SW 1271 (cell line): ENCODE results near the gene PYCARD.
"Not testable (repeated sequence)": the region's sequence is repeated elsewhere in the genome, so short reads cannot be mapped to it uniquely, and the experiment has no call there.

Experiments used
- DNase-seq, 2 experiments: peaks; one replicate each; lab custom pipeline; 2025; lab: John Stamatoyannopoulos, UW

The PYCARD gene

DNA sequence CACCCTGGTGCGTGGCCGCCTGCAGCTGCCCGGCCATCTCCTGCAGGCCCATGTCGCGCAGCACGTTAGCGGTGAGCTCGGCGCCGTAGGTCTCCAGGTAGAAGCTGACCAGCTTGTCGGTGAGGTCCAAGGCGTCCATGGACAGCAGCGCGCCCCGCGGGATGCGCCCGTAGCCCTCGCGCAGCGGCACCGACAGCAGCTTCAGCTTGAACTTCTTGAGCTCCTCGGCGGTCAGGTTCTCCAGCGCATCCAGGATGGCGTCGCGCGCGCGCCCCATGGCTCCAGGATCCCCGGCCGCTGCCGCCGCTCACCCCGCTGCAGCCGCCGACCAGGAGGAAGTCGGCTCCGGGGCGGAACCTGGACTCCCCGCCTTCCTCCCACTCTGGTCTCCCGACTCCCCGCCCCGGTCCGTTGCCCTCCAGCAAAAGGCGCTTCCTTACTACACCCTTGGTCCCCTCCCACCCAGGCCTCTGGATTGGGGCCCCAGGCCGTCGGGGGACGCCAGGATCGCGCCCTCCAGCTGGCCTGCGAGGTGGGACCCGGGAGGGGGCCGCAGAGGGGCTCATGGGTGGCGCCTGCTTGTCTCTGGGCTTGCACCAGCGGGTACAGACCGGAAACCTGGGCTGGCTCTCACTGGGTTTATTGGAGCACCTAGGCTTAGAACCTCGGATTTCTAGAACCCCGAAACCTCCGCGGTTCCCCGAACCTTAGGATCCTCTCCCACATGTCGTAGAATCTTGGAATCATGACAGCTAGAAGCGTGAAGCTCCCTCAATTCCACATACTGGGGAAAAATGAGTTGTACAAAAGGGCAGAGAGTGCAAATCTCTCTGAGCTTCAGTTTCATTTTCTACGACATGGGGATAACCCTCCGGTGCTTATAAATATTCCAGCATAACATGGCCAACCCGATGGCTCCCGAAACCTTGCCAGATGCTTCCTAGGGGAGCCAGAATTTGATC is at the start of gene PYCARD:
Gene PYCARD, minus strand, starts transcription at position 347 of the 962 bp plus-strand sequence. Its CDS starts 70 bp downstream, at position 277.
- DNase-seq, result no peak

DNA sequence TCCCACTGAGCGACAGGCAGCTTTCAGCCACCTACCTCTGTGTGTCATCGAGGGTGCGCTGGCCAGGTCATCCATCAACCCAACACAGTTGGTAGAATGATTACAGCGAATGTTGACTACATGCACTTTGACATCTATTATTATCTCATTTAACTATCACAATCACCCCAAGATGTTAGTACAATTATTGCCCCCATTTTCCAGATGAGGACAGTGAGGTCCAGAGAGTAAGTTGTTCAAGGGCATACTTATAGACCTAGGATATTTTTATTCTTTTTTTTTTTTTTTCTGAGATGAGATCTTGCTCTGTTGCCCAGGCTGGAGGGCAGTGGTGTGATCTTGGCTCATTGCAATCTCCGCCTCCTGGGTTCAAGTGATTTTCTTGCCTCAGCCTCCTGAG is 48.9 kb upstream of the PYCARD start:
- DNase-seq, result no peak

DNA sequence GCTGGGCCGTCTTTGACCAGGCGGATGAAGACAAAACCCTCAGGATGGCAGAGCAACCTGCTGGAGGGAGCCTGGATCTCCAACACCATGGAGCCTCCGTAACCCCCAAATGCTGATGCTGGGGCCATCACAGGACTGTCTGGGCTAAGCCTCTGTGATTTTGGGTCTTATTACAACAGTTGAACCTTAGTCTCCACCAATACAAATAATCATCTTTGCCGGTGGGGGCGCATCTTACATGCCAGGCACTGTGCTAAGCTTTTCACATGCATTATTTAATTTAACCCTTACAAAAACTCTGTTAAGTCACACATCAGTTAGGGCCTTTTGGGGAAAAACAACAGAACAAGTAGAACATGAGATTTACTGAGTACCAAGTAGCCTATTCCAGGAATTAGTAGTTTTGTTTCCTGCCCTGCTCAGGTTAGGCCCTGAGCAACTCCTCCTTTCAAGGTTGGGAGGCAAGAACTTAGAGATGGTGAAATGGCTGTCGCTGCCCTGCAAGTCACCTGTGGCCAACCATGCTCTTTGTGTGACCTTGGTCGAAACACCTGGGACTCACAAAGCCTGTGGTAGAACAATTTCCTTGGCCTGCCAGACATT is 48.3 kb upstream of the PYCARD start:
- no peak for DNase-seq

DNA sequence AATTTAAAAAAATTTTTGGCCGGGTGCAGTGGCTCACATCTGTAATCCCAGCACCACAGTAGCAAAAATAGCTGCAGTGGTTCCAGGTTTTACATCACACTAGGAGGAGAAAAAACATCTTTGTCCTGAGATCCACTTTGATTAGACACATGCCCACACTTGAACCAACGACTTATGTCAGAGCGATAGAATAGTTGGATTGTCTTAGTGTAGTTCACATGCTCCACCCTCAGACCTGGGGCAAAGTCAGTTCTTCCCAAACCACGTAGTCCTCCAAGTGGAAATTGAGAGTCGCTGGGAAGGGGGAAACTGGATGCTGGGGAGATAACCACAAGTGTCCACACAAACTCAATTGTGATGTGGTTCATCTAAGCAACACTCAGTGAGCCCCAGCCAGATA is 45.8 kb upstream of the PYCARD start:
- DNase-seq, result no peak

DNA sequence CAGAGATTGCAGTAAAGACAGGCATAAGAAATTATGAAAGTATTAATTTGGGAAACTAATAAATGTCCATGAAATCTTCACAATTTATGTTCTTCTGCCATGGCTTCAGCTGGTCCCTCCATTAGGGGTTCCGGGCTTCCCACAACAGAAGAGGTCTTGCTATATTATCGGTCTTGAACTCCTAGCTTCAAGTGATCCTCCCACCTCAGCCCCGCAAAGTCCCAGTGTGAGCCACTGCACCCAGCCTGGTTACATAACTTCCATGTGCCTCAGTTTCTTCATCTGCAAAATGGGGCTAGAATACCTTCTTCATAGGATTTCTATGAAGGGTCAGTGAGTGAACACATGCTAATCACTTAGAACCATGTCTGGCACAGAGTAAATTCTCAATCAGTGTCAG is 43.7 kb upstream of the PYCARD start:
- no peak for DNase-seq

DNA sequence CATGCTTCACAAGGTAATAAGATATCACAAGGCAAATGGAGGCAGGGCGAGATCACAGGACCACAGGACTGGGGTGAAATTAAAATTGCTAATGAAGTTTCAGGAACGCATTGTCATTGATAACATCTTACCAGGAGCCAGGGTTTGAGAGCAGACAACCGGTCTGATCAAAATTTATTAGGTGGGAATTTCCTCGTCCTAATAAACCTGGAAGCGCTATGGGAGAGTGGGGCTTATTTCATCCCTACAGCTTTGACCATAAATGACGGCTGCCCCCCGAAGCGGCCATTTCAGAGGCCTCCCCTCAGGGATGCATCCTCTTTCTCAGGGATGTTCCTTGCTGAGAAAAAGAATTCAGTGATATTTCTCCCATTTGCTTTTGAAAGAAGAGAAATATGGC is 43.0 kb upstream of the PYCARD start:
- not testable (repeated sequence) for DNase-seq

DNA sequence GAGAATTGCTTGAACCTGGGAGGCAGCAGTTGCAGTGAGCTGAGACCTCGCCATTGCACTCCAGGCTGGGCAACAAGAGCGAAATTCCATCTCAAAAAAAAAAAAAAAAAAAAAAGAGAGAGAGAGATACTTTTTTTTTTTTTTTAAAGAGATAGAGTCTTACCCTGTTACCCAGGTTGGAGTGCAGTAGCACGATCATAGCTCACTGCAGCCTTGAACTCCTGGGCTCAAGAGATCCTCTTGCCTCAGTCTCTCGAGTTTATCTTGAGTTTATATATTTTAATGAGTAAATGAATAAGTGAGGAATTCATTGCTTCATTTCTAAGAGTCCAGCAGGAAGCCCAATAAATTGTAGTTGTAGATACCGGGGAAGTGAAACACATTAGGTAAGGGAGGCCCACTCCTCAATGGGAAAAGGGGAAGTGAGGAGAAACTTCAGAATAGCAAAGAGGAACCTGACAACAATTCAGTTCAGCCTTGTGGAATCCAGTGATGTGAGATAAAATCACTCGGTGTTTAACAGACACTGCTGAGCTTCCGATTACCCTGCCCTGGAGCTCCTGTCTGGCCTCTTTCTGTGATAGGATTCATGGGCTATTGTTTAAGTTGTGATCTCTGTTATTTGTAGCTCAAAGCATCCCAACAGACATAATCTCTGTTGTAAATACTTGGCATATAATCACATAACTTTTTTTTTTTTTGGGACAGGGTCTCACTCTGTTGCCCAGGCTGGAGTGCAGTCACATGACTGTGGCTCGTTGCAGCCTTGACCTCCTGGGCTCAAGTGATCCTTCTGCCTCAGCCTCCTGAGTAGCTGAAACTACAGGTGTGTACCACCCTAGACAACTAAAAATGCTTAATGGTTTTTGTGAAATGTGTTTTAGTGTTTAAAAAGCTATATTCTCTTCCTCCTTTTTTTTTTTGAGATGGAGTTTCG is 41.4 kb upstream of the PYCARD start:
- DNase-seq, result no peak

DNA sequence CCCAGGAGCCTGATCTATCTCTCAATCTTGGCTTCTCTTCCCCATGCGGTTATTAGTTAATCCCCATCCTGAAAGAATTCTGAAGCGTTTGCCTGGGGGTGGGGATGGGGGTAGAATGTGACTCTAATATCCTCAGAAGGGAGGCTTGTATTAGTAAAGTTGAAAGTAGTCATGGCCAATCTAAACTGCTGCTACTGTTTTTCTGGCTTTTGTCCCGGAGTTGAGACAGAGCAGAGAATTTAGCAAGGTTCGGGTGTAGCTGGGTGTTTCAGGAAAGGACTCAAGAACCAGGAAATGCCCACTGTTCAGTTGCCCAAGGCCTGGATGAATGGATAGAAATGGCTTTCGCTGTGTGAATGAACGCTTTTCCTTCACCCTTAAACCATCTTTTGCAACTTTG is 39.6 kb upstream of the PYCARD start:
- DNase-seq, result no peak

DNA sequence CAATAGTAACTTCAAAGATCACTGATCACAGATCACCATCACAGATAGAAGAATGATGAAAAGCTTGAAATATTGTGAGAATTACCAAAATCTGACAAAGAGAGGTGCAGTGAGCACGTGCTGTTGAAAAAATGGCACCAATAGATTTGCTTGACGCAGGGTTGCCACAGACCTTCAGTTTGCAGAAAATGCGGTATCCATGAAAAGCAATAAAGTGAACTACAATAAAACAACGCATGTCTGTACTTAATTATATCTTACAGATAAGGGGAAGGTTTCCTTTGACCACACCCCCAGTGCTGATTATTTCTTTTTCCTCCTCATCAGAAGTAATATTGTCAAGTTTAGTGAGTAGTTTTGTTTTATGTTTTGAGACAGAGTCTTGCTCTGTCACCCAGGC is 35.5 kb upstream of the PYCARD start:
- no peak for DNase-seq

DNA sequence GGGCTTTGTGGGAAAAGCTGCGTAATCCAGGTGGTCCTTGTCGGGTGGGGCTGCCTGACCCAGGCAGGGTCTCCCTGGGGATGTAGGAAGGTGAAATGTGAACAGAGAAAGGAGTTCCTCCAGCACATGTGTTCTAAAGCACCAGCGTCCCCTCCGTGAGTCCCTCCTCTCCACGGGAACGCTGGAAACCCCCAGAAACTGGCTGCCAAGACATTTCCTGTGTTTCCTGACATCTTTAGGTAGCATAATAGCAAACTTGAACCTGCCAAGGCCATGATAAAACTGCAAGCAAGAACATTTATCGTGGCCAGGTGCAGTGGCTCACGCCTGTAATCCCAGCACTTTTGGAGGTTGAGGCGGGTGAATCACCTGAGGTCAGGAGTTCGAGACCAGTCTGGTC is 26.9 kb upstream of the PYCARD start:
- DNase-seq, result no peak

DNA sequence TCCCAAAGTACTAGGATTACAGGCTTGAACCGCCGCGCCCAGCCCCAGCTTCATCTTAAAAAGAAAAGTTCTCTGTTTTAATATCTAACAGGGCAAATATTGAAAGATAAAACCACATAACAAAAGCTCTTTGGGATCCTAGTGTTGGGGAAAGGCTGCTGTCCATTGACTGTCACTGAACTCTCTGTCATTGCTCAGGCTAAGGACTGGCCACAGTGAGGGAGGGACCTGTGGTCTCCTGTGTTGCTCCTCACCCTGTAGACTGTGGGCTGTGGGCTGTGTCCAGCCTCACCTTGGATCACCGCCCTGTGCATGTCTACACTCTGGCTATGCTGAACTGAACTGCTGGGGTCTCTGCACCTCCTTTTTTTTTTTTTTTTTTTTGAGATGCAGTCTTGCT is 25.6 kb upstream of the PYCARD start:
- no peak for DNase-seq

DNA sequence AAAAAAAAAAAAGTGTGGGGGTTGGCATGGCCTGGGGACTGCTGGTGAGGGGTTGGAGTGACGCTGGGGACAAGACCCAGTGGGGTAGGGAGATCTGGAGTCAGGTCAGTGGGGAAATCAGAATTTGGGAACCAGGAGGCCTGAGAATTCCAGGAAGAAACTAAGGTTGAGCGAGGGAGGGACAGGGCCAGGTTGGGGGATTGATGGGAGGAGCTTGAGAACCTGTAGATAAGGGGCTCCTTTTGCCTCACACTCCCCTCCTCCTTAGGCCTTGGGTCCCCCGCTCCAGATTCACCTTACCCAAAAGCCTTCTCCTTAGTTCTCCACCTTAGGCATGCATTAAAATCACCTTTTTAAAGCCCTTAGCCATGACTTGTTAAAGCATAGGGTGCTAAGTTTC is 22.6 kb upstream of the PYCARD start:
- no peak for DNase-seq

DNA sequence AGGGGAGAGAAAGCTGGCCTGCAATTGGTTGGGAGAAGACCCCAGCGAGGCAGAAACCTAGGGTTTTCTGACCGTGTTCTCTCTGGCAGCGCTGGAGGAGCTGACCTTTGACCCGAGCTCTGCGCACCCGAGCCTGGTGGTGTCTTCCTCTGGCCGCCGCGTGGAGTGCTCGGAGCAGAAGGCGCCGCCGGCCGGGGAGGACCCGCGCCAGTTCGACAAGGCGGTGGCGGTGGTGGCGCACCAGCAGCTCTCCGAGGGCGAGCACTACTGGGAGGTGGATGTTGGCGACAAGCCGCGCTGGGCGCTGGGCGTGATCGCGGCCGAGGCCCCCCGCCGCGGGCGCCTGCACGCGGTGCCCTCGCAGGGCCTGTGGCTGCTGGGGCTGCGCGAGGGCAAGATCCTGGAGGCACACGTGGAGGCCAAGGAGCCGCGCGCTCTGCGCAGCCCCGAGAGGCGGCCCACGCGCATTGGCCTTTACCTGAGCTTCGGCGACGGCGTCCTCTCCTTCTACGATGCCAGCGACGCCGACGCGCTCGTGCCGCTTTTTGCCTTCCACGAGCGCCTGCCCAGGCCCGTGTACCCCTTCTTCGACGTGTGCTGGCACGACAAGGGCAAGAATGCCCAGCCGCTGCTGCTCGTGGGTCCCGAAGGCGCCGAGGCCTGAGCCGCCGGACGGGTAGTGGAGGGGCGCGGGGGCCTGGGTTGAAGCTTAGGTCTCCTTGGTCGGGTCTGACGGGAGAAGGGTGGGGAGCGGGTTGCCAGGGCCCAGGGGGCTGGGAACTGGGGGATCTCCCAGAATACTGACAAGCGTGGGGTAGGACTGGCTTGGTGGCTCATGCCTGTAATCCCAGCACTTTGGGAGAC is 21.8 kb upstream of the PYCARD start:
- DNase-seq, result no peak

DNA sequence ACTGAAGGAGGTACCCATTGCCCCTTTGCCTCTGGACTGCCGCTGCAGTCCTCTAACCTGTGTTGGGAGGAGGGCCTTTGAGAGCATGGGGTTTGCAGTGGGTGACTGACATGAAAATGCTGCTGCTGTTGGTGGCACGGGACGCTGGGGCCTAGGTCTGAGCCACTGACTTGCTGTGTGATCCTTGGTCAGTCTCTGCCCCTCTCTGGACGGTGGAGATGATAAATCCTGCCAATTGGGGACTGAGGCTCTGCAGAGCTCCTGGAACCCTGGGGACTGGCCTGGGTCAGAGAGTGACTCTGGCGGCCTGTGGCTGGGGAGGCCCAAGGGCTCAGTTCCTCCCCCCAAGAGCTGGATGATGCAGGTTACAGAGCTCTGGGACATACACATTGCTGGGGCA is 20.5 kb upstream of the PYCARD start:
- DNase-seq, result no peak

DNA sequence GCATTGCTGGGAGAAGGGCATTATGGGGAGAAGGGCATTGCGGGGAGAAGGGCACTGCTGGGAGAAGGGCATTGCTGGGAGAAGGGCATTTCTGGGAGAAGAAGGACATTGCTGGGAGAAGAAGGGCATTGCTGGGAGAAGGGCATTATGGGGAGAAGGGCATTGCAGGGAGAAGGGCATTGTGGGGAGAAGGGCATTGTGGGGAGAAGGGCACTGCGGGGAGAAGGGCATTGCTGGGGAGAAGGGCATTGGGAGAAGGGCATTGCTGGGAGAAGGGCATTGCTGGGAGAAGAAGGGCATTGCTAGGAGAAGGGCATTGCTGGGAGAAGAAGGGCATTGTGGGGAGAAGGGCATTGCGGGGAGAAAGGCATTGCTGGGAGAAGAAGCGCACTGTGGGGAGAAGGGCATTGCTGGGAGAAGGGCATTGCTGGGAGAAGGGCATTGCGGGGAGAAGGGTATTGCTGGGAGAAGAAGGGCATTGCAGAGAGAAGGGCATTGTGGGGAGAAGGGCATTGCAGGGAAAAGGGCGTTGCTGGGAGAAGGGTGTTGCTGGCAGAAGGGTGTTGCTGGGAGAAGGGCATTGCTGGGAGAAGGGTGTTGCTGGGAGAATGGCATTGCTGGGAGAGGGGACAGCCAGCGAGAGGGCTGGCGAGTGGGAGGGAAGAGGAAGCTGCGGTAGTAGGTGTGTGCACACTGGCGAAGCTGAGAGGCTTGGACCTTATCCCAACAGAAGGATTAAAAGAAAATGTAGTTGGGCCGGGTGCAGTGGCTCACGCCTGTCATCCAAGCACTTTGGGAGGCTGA is 19.0 kb upstream of the PYCARD start:
- no peak for DNase-seq

DNA sequence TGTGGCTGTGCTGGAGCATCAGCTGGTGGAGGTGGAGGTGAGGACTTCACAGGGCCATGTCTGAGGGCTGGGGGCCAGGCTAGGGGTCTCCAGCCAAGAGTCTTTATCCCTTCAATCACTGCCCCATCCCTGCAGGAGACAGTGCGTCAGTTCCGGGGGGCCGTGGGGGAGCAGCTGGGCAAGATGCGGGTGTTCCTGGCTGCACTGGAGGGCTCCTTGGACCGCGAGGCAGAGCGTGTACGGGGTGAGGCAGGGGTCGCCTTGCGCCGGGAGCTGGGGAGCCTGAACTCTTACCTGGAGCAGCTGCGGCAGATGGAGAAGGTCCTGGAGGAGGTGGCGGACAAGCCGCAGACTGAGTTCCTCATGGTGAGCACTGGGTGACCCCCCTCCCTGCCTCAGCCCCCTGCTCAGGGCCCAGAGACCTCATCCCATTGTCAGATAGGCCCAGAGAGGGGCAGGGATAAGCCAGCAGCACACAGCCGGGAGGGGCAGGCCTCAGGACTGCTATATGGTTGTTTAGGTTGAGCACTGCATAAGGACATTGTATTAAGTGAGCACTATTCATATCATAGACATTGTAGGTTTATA is 16.7 kb upstream of the PYCARD start:
- DNase-seq, result no peak

DNA sequence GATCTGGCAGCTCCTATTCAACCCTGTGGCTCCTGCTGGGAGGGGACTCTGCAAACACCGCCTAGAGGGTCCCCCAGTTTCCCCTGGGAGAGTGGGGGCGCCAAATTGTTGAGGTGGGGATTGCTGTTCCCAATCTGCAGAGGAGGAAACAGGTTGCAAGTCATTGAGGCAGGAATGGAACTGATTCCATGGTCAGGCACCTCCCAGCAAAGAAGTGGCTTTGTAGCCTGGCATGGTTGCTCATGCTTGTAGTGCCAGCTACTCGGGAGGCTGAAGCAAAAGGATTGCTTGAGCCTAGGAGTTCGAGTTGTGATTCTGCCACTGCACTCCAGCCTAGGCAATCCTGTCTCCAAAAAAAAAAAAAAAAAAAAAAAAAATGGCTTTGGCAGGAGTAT is 14.6 kb upstream of the PYCARD start:
- DNase-seq, result no peak

DNA sequence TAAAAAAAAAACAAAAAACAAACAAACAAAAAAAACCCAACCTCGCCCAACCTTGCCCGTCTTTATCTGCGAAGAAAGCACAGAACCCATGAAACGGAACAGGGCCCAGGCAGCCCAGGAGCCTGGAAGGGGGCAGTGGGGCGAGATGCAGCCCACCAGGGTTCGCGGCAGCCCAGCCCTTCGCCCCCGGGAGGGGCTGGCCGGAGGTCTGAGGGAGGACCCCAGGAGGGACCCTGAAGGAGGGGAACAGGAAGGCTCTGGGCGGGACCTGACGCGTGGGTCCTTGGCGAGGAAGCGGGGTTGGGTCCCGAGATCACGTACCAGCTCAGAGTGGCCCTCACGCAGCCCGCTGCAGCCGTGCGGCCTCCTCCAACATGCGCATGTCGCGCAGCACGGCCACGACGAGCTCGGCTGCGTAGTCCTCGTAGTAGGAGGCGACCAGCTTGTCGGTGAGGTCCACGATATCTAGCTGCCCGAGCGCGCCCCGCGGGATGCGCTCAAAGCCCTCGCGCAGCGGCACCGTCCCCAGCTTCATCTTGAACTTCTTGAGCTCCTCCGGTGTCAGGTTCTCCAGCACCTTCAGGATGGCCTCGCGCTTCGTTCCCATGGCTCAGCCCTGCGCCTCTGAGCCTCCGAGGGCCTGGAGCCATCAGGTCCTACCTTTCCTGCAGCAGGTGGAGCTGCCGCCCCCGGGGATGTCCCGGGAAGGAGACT is 14.0 kb upstream of the PYCARD start, which contains the start of gene PYDC1:
Gene PYDC1, minus strand, starts transcription at position 714 of the 714 bp plus-strand sequence. Its CDS starts 107 bp downstream, at position 607.
- DNase-seq, result no peak
